HepG2 (cell line): ENCODE data around the gene GPX7.

Experiments
- ARID2 ChIP-seq: sonication (generic); formaldehyde crosslinking; IDR thresholded peaks from 2 replicates; pipeline ENCODE4 v1.8.1; 2022; ENCODE audit warnings: mild to moderate bottlenecking, missing genetic modification reagents, borderline replicate concordance
- ARNT ChIP-seq: fragments of 450-650 bp; IDR thresholded peaks from 2 replicates; pipeline ENCODE4 v1.6.1; 2017
- CEBPB ChIP-seq: IDR thresholded peaks from 2 replicates; pipeline ENCODE4 v1.6.1; 2011; ENCODE audit warnings: low read depth, low read length, improper control_type of control experiment, borderline replicate concordance
- CTCF ChIP-seq: sonication (generic); formaldehyde crosslinking; IDR thresholded peaks from 2 replicates; pipeline ENCODE4 v1.5.0; 2020; ENCODE audit warnings: mild to moderate bottlenecking, missing genetic modification reagents, moderate library complexity
- MATR3 ChIP-seq: sonication (generic); formaldehyde crosslinking; IDR thresholded peaks from 2 replicates; pipeline ENCODE4 v1.4.0; 2020; ENCODE audit warnings: missing genetic modification reagents
- NBN ChIP-seq: fragments of 450-650 bp; conservative IDR thresholded peaks from 2 replicates; pipeline ENCODE4 v1.6.1; 2017
- POLR2AphosphoS5 ChIP-seq: IDR thresholded peaks from 2 replicates; pipeline ENCODE4 v1.6.1; 2012; ENCODE audit warnings: low read depth, low read length
- STAG1 ChIP-seq: sonication (generic); formaldehyde crosslinking; IDR thresholded peaks from 2 replicates; pipeline ENCODE4 v1.4.0; 2020; ENCODE audit warnings: missing genetic modification reagents
- THAP11 ChIP-seq: IDR thresholded peaks from 2 replicates; pipeline ENCODE4 v1.6.1; 2016; ENCODE audit warnings: missing biosample characterization, missing genetic modification reagents
- TF ChIP-seq, protein P1 (sequence below): sonication (generic); formaldehyde crosslinking; IDR thresholded peaks from 2 replicates; pipeline ENCODE4 v1.4.0; 2020; ENCODE audit warnings: missing genetic modification reagents
- TF ChIP-seq, protein P2 (sequence below): fragments of 450-650 bp; IDR thresholded peaks from 2 replicates; pipeline ENCODE4 v1.6.1; 2017; ENCODE audit warnings: mild to moderate bottlenecking

- TF ChIP-seq, protein P1, sequence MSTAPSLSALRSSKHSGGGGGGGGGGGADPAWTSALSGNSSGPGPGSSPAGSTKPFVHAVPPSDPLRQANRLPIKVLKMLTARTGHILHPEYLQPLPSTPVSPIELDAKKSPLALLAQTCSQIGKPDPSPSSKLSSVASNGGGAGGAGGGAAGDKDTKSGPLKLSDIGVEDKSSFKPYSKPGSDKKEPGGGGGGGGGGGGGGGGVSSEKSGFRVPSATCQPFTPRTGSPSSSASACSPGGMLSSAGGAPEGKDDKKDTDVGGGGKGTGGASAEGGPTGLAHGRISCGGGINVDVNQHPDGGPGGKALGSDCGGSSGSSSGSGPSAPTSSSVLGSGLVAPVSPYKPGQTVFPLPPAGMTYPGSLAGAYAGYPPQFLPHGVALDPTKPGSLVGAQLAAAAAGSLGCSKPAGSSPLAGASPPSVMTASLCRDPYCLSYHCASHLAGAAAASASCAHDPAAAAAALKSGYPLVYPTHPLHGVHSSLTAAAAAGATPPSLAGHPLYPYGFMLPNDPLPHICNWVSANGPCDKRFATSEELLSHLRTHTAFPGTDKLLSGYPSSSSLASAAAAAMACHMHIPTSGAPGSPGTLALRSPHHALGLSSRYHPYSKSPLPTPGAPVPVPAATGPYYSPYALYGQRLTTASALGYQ, result no peak
- TF ChIP-seq THAP11 (CRISPR knock-in tag) (no peak), ARNT (no peak), ARID2 (no peak), STAG1 (CRISPR knock-in tag) (no peak), MATR3 (CRISPR knock-in tag) (no peak), CTCF (CRISPR knock-in tag) (no peak), POLR2AphosphoS5 (no peak), CEBPB (no peak), NBN (no peak)
- TF ChIP-seq, protein P2, sequence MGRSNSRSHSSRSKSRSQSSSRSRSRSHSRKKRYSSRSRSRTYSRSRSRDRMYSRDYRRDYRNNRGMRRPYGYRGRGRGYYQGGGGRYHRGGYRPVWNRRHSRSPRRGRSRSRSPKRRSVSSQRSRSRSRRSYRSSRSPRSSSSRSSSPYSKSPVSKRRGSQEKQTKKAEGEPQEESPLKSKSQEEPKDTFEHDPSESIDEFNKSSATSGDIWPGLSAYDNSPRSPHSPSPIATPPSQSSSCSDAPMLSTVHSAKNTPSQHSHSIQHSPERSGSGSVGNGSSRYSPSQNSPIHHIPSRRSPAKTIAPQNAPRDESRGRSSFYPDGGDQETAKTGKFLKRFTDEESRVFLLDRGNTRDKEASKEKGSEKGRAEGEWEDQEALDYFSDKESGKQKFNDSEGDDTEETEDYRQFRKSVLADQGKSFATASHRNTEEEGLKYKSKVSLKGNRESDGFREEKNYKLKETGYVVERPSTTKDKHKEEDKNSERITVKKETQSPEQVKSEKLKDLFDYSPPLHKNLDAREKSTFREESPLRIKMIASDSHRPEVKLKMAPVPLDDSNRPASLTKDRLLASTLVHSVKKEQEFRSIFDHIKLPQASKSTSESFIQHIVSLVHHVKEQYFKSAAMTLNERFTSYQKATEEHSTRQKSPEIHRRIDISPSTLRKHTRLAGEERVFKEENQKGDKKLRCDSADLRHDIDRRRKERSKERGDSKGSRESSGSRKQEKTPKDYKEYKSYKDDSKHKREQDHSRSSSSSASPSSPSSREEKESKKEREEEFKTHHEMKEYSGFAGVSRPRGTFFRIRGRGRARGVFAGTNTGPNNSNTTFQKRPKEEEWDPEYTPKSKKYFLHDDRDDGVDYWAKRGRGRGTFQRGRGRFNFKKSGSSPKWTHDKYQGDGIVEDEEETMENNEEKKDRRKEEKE, result no peak
Measured at GRCh38 chr1:52631759-52632331, 29.7 kb downstream of the GPX7 start.
